SK-N-SH (cell line): ENCODE data around the gene DNAJA3. TPM values are rescaled to one million over a fixed set of nuclear protein-coding genes. Genes with fewer than 3 reads are reported as not detected.

Experiments
- CTCF ChIA-PET: fragments of 300-600, 350-600 bp; formaldehyde crosslinking; extraction: SDS; loops from one replicate; lab custom pipeline; 2021; lab: Yijun Ruan, JAX
- POLR2A ChIA-PET: fragments of 350-600 bp; sonication (Branson Sonifier 250); formaldehyde crosslinking; extraction: SDS; loops from one replicate; lab custom pipeline; 2020; ENCODE audit warnings: antibody characterized with exemption, inconsistent platforms; lab: Yijun Ruan, JAX
- DNase-seq: peaks from one replicate; pipeline ENCODE4 v3.0.0; 2012
- H2AFZ ChIP-seq: fragments of 200-600 bp; sonication (generic); 2 replicates; pipeline ENCODE4 v1.8.1; 2016; ENCODE audit warnings: antibody characterized with exemption, mild to moderate bottlenecking, low read depth
- H3F3A ChIP-seq: fragments of 200-600 bp; sonication (generic); replicated peaks from 2 replicates; pipeline ENCODE3; 2016; ENCODE audit warnings: antibody characterized with exemption, mild to moderate bottlenecking; ENCODE audit not compliant: insufficient read depth
- H3K27ac ChIP-seq, 2 experiments: fragments of 200-500 bp in 1 of 2; fragments of 200-600 bp in 1 of 2; sonication (Bioruptor generic) in 1 of 2; sonication (generic), shearing (Covaris generic) in 1 of 2; 2 replicates each; pipeline versions ENCODE4 v1.5.1 to v1.6.1; 2014 to 2016; ENCODE audit warnings: low read depth in 2 of 2, inconsistent platforms in 1 of 2, low read length in 1 of 2, mild to moderate bottlenecking in 1 of 2, mixed read lengths in 1 of 2
- H3K27me3 ChIP-seq: fragments of 200-600 bp; sonication (generic), shearing (Covaris generic); 2 replicates; pipeline ENCODE4 v1.6.1; 2016; ENCODE audit warnings: mixed run types; ENCODE audit not compliant: insufficient read depth
- H3K36me3 ChIP-seq, 2 experiments: fragments of 200-500 bp in 1 of 2; fragments of 200-600 bp in 1 of 2; sonication (Bioruptor generic) in 1 of 2; sonication (generic) in 1 of 2; replicated peaks in 1 of 2; 2 replicates each; pipeline versions ENCODE3 to v1.5.1; 2014 to 2016; ENCODE audit warnings: low read length in 1 of 2, mild to moderate bottlenecking in 1 of 2; ENCODE audit not compliant: insufficient read depth in 2 of 2, control insufficient read depth in 1 of 2
- H3K4me1 ChIP-seq, 2 experiments: fragments of 200-500 bp in 1 of 2; fragments of 200-600 bp in 1 of 2; sonication (Bioruptor generic) in 1 of 2; sonication (generic), shearing (Covaris generic) in 1 of 2; 2 replicates each; pipeline versions ENCODE4 v1.5.1 to v1.6.1; 2014 to 2016; ENCODE audit warnings: low read depth in 1 of 2, low read length in 1 of 2, mixed run types in 1 of 2; ENCODE audit not compliant: insufficient read depth in 2 of 2, control insufficient read depth in 1 of 2
- H3K4me2 ChIP-seq: fragments of 200-600 bp; sonication (generic), shearing (Covaris generic); 2 replicates; pipeline ENCODE4 v1.6.1; 2017; ENCODE audit warnings: mixed run types
- H3K4me3 ChIP-seq, 2 experiments: fragments of 200-500 bp in 1 of 2; fragments of 200-600 bp in 1 of 2; sonication (Bioruptor generic) in 1 of 2; sonication (generic), shearing (Covaris generic) in 1 of 2; 2 replicates each; pipeline versions ENCODE4 v1.5.1 to v1.8.1; 2014 to 2016; ENCODE audit warnings: low read depth in 2 of 2, inconsistent platforms in 1 of 2, low read length in 1 of 2, mild to moderate bottlenecking in 1 of 2, mixed read lengths in 1 of 2, moderate library complexity in 1 of 2
- H3K79me2 ChIP-seq: fragments of 200-600 bp; sonication (generic); 2 replicates; pipeline ENCODE4 v1.8.1; 2017; ENCODE audit warnings: mild to moderate bottlenecking; ENCODE audit not compliant: insufficient read depth
- H3K9ac ChIP-seq: fragments of 200-600 bp; sonication (generic); 2 replicates; pipeline ENCODE4 v1.6.1; 2017; ENCODE audit warnings: mixed run types
- H3K9me2 ChIP-seq: fragments of 200-600 bp; sonication (generic); 2 replicates; pipeline ENCODE4 v1.6.1; 2017; ENCODE audit warnings: mixed run types
- H3K9me3 ChIP-seq: fragments of 200-600 bp; sonication (generic); 2 replicates; pipeline ENCODE4 v1.6.1; 2017; ENCODE audit warnings: mixed run types, mild to moderate bottlenecking, moderate library complexity
- H4K20me1 ChIP-seq: fragments of 200-600 bp; sonication (generic); 2 replicates; pipeline ENCODE4 v1.6.1; 2017; ENCODE audit warnings: mild to moderate bottlenecking, mixed run types; ENCODE audit not compliant: insufficient read depth
- EZH2phosphoT487 ChIP-seq: fragments of 200-600 bp; sonication (generic); IDR thresholded peaks from 2 replicates; pipeline ENCODE4 v1.6.1; 2017; ENCODE audit warnings: low read depth, mixed run types, mild to moderate bottlenecking, antibody characterized with exemption, moderate library complexity, borderline replicate concordance
- FOSL2 ChIP-seq: IDR thresholded peaks from 2 replicates; pipeline ENCODE4 v1.4.0; 2012; ENCODE audit warnings: low read depth, mild to moderate bottlenecking, moderate library complexity, borderline replicate concordance
- FOXJ3 ChIP-seq: sonication (generic); formaldehyde crosslinking; IDR thresholded peaks from 2 replicates; pipeline ENCODE4 v1.5.1; 2020; ENCODE audit warnings: mild to moderate bottlenecking, missing genetic modification reagents
- FOXM1 ChIP-seq: IDR thresholded peaks from 2 replicates; pipeline ENCODE4 v1.4.0; 2012; ENCODE audit warnings: low read depth, mild to moderate bottlenecking
- JUND ChIP-seq: IDR thresholded peaks from 2 replicates; pipeline ENCODE4 v1.4.0; 2012
- MXI1 ChIP-seq: IDR thresholded peaks from 2 replicates; pipeline ENCODE4 v1.6.1; 2012; ENCODE audit warnings: mild to moderate bottlenecking, low read depth, low read length, improper control_type of control experiment
- NFIC ChIP-seq: IDR thresholded peaks from 2 replicates; pipeline ENCODE4 v1.4.0; 2012; ENCODE audit warnings: borderline replicate concordance
- NRF1 ChIP-seq: IDR thresholded peaks from 2 replicates; pipeline ENCODE4 v1.6.1; 2012; ENCODE audit warnings: low read depth, mild to moderate bottlenecking, low read length
- POLR2AphosphoS5 ChIP-seq: IDR thresholded peaks from 2 replicates; pipeline ENCODE4 v1.6.1; 2012; ENCODE audit warnings: low read depth, low read length
- RAD21 ChIP-seq: IDR thresholded peaks from 2 replicates; pipeline ENCODE4 v1.6.1; 2012; ENCODE audit warnings: mild to moderate bottlenecking, low read length
- RCOR1 ChIP-seq: fragments of 150-350 bp; IDR thresholded peaks from 2 replicates; pipeline ENCODE4 v1.6.1; 2017; ENCODE audit warnings: antibody characterized with exemption, low read length
- REST ChIP-seq: IDR thresholded peaks from 2 replicates; pipeline ENCODE4 v1.6.1; 2012; ENCODE audit warnings: mild to moderate bottlenecking, low read depth, low read length, moderate library complexity
- SIN3A ChIP-seq: IDR thresholded peaks from 2 replicates; pipeline ENCODE4 v1.6.1; 2012; ENCODE audit warnings: low read depth, mild to moderate bottlenecking, low read length, moderate library complexity, borderline replicate concordance
- SMC3 ChIP-seq: IDR thresholded peaks from 2 replicates; pipeline ENCODE4 v1.6.1; 2012; ENCODE audit warnings: low read depth, low read length, improper control_type of control experiment
- TCF12 ChIP-seq: IDR thresholded peaks from 2 replicates; pipeline ENCODE4 v1.4.0; 2012
- USF2 ChIP-seq: fragments of 150-350 bp; IDR thresholded peaks from 2 replicates; pipeline ENCODE4 v1.6.1; 2017; ENCODE audit warnings: antibody characterized with exemption, low read length, low read depth, borderline replicate concordance
- YY1 ChIP-seq: IDR thresholded peaks from 2 replicates; pipeline ENCODE4 v1.4.0; 2012; ENCODE audit warnings: low read depth, mild to moderate bottlenecking
- ZBTB33 ChIP-seq: IDR thresholded peaks from 2 replicates; pipeline ENCODE4 v1.4.0; 2012; ENCODE audit warnings: low read depth, borderline replicate concordance
- WGBS: methylation state at CpG from one replicate; pipeline ENCODE4 v1.1.6; 2017; ENCODE audit warnings: low lambda C conversion rate; 5-methylcytosine and 5-hydroxymethylcytosine counted together
- polyA plus RNA-seq, 3 experiments: library from polyadenylated mRNA; depleted of rRNA; stranded (reverse); fragments of >200 nt; gene quantifications; 2 replicates each; pipeline ENCODE4 v1.2.3, GENCODE V29; 2012

DNAJA3 gene
- polyA plus RNA-seq, 1 of the 3 experiments (the other 2 are of a cell fraction), result 52.6 TPM

DNA sequence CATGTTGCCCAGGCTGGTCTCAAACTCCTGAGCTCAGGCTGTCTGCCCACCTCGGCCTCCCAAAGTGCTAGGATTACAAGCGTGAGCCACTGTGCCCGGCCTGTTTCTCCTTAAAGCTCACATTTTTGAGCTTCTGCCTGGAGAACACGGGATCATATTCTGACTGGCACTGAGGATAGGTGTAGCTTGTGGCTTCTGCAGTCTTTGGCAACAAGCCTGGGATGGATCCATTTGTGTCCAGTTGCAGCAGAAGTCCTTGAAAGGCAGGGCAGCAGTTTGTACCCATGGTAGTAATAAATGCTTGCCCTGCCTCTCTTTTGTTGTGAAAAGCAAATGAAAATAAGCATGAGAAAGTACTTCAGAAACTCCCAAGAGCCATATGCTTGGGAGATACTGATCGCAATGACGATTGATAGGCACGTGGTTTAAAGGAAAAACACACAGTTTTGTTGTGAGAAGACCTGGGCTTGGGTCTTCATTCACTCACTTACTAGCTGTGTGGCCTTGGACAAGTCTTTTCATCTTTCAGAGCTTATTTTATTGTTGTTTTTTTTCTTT, 6.2 kb upstream of the DNAJA3 start:
- no peak for DNase-seq
- no peaks in the 10 kb centered on the region for H3K9me3 ChIP-seq
- H3K36me3 ChIP-seq, result no peaks in the 10 kb centered on the region
- no peak for TF ChIP-seq FOXJ3
- TF ChIP-seq FOSL2, result no peak
- TF ChIP-seq MXI1, result no peak
- no peak for TF ChIP-seq EZH2phosphoT487
- no peak for TF ChIP-seq JUND
- TF ChIP-seq, all 33 proteins: peak for 0
- no peak overlapping the region for H3K9ac ChIP-seq
- H2AFZ ChIP-seq, result no peak overlapping the region
- CTCF ChIA-PET, result interaction anchor here (1.1 to 13.6 kb wide), 3 partner anchors 17 to 165 kb away, joined by 3 to 189 read pairs (median 7); no protein-coding TSS in a partner anchor
- H3K4me3 ChIP-seq, result no peak overlapping the region
- peaks cover 7 to 14% of the 10 kb centered on the region in 2 experiments; a peak in 2 of 4 replicates for H3K4me1 ChIP-seq
- no peak overlapping the region for H3K27ac ChIP-seq
- no peak overlapping the region for H3K4me2 ChIP-seq
- H3K79me2 ChIP-seq, result peaks cover 14% of the 10 kb centered on the region; the same call in 1 of the 2 replicates
- WGBS, result 79% methylated on average over 7 of the region's 7 CpGs
- peaks cover 8% of the 10 kb centered on the region for H3F3A ChIP-seq
- H3K9me2 ChIP-seq, result no peaks in the 10 kb centered on the region
- H3K27me3 ChIP-seq, result no peaks in the 10 kb centered on the region
- POLR2A ChIA-PET, result no interaction called here
- peaks cover 7% of the 10 kb centered on the region; the same call in 1 of the 2 replicates for H4K20me1 ChIP-seq

GRCh38 chr16:4420505-4421105, 5.1 kb upstream of the DNAJA3 start:
- DNase-seq, result no peak
- Histone ChIP-seq H3K9me2 (no peaks in the 10 kb centered on the region), H3K9ac (no peak overlapping the region), H3K4me3 (no peak overlapping the region), H4K20me1 (no peaks in the 10 kb centered on the region), H3K9me3 (no peaks in the 10 kb centered on the region), H3K27me3 (no peaks in the 10 kb centered on the region), H3K4me1 (peaks cover 5 to 11% of the 10 kb centered on the region in 2 experiments; a peak in 2 of 4 replicates), H3K4me2 (no peak overlapping the region), H3F3A (peaks cover 8% of the 10 kb centered on the region), H2AFZ (no peak overlapping the region), H3K36me3 (no peaks in the 10 kb centered on the region), H3K79me2 (peaks cover 3% of the 10 kb centered on the region; the same call in 1 of the 2 replicates), H3K27ac (no peak overlapping the region)
- WGBS, result 65% methylated on average over 8 of the region's 8 CpGs
- TF ChIP-seq ZBTB33, result no peak
- TF ChIP-seq POLR2AphosphoS5, result no peak
- TF ChIP-seq TCF12, result no peak
- TF ChIP-seq FOXM1, result no peak
- TF ChIP-seq SIN3A, result no peak
- TF ChIP-seq REST, result no peak
- no peak for TF ChIP-seq MXI1
- TF ChIP-seq RCOR1, result no peak
- no peak for TF ChIP-seq FOXJ3
- TF ChIP-seq SMC3, result no peak
- no peak for TF ChIP-seq NFIC
- no peak for TF ChIP-seq USF2
- no peak for TF ChIP-seq YY1
- TF ChIP-seq RAD21, result no peak
- TF ChIP-seq EZH2phosphoT487, result no peak
- no peak for TF ChIP-seq NRF1
- CTCF ChIA-PET, result interaction anchor here (13.6 kb wide), 1 partner anchor 18 kb away, joined by 189 read pairs; no protein-coding TSS in a partner anchor
- POLR2A ChIA-PET, result no interaction called here
